ENCODE measurements around the gene SRGAP2.
"Not testable (repeated sequence)": the region's sequence is repeated elsewhere in the genome, so short reads cannot be mapped to it uniquely, and the experiment has no call there.

DNA sequence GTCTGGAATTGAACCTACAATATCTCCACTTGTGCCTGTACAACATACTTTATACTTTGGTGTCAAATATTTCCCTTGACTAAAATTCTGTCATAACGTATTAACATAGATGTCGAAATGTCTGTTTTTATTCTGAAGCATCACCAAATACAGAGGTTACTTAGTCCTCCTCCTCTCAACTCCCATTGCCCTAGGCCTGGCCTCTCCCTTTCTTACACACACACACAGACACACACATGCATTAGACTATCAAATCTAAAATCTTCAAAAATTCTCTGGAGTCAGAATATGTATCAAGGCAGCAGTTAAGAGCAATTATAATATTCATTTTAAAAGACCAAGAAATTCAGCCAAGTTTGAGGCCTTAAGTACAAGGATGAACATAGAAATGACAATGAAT is 8.2 kb upstream of the SRGAP2 start:
- not testable (repeated sequence) for TF ChIP-seq EZH2 (IDR thresholded peaks at IDR 0.05); POLR2AphosphoS5 (IDR thresholded peaks at IDR 0.05; ENCODE audit: borderline replicate concordance, low read depth, low read length)

Data from SK-N-MC (cell line).